HG02610 (cell line): ENCODE measurements around the gene PCYT1B.
A peak's percentile ranks its signal among the peaks of the same experiment; 100 is the strongest.

Experiments
- ATAC-seq: cut with Tn5 transposase; IDR thresholded peaks from one replicate; pipeline ENCODE4 v1.9.1; 2021; ENCODE audit warnings: mild to moderate bottlenecking, moderate library complexity; ENCODE audit not compliant: unreplicated experiment

PCYT1B gene

GRCh38 chrX:24536551-24536950 is 110.6 kb downstream of the PCYT1B start:
- ATAC-seq: no peak

- no peak for ATAC-seq
Observed at GRCh38 chrX:24528605-24529004, 118.5 kb downstream of the PCYT1B start.

- ATAC-seq: no peak
Observed at GRCh38 chrX:24526616-24527015, 120.5 kb downstream of the PCYT1B start.

- ATAC-seq: no peak
Observed at GRCh38 chrX:24525455-24525854, 121.7 kb downstream of the PCYT1B start.

GRCh38 chrX:24520472-24520871 is 126.7 kb downstream of the PCYT1B start:
- no peak for ATAC-seq

GRCh38 chrX:24515447-24515846 is 131.7 kb downstream of the PCYT1B start:
- ATAC-seq: no peak

GRCh38 chrX:24513416-24513815 is 133.7 kb downstream of the PCYT1B start:
- ATAC-seq: peak; percentile 99

- no peak for ATAC-seq
Observed at GRCh38 chrX:24508375-24508774, 138.8 kb downstream of the PCYT1B start.
